Measurements from ENCODE around the gene ISG20L2.

DNA sequence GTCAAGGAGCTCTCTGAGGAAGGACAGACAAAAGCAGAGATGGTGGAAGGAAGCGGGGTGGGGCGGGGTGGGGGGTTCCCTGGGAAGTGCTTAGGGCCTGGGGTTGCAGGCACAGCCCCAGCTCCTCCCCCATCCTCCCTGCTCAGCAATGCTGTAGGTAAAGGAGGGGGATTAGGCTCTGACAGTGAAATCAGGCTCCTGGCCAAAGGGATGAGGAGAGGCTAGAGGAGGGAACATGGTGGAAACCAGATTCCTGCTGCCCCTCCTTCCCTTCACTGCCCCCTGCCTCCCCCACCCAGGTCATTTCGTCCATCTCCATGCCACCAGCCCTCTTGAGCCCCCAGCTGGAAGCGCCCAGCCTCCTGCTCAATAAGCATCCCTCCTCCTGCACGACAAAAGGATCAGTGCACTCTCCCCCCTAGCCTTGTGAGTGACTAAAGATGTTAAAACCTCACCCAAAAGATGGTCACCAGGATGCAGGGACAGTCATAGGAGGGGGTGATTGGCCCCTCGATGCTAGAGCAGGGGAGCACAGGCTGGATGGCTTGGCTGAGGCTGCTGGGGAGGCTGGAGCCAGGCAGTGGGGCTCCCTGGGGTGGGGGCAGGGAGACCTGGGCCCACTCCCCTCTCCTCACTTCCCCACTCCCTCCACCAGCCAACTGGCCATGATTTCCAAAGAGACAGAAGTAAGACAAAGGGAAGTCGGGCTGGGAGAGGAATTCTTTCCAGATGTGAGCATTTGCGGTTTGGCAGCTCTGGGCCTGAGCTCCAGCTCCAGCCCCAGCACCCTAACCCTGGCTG lies 20.9 kb downstream of the ISG20L2 start:
- TF ChIP-seq ARNTL (CRISPR knock-in tag; IDR thresholded peaks at IDR 0.05; ENCODE audit: borderline replicate concordance, low read depth) (no peak), RARB (CRISPR knock-in tag; IDR thresholded peaks at IDR 0.05) (no peak), CREB5 (CRISPR knock-in tag; IDR thresholded peaks at IDR 0.05; ENCODE audit: low read depth) (no peak), CSDC2 (CRISPR knock-in tag; IDR thresholded peaks at IDR 0.05) (no peak), ZFP30 (CRISPR knock-in tag; IDR thresholded peaks at IDR 0.05) (no peak), ZC3H10 (CRISPR knock-in tag; IDR thresholded peaks at IDR 0.05) (no peak), ZNF565 (CRISPR knock-in tag; conservative IDR thresholded peaks at IDR 0.05; ENCODE audit: low read depth) (no peak), PATZ1 (CRISPR knock-in tag; IDR thresholded peaks at IDR 0.05; ENCODE audit: borderline replicate concordance) (no peak), OSR1 (CRISPR knock-in tag; IDR thresholded peaks at IDR 0.05) (no peak), ZNF70 (CRISPR knock-in tag; IDR thresholded peaks at IDR 0.05) (0 out of 2 replicates have a peak, but pooled peaks have one; percentile 31), ESRRG (CRISPR knock-in tag; IDR thresholded peaks at IDR 0.05) (no peak), CSRNP3 (CRISPR knock-in tag; IDR thresholded peaks at IDR 0.05) (no peak)
- TF ChIP-seq, protein P1, sequence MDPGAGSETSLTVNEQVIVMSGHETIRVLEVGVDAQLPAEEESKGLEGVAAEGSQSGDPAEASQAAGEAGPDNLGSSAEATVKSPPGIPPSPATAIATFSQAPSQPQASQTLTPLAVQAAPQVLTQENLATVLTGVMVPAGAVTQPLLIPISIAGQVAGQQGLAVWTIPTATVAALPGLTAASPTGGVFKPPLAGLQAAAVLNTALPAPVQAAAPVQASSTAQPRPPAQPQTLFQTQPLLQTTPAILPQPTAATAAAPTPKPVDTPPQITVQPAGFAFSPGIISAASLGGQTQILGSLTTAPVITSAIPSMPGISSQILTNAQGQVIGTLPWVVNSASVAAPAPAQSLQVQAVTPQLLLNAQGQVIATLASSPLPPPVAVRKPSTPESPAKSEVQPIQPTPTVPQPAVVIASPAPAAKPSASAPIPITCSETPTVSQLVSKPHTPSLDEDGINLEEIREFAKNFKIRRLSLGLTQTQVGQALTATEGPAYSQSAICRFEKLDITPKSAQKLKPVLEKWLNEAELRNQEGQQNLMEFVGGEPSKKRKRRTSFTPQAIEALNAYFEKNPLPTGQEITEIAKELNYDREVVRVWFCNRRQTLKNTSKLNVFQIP (CRISPR knock-in tag; IDR thresholded peaks at IDR 0.05; ENCODE audit: borderline replicate concordance, low read depth): no peak

Data from SK-N-SH treated with all-trans-retinoic acid at 6 μM for 48 hours (cell line).